ENCODE results near the gene TMCO4. TPM values are rescaled to one million over a fixed set of nuclear protein-coding genes. Genes with fewer than 3 reads are reported as not detected.

TMCO4 gene
- total and polyA plus RNA-seq, 8 donors = 15.7 to 22.1 (median 18.9) TPM

DNA sequence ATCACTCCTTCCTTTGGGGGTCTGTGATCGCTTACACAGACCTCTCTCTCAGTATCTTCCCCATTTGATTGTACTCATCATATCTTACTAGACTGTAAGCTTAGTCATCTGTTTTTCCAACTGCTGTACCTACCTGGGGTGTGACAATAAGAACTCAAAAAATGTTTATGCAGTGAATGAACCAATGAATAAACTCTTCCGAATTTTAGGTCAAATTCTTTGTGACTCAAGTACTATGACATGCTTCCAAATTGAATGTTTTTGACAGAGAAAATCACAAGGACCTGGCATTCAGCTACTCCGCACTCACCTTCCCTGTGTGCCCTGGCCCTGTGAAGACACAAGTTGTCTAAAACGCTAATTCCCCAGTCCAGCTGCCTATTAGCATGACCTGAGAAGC, 42.1 kb downstream of the TMCO4 start:
- TF ChIP-seq, protein P1, sequence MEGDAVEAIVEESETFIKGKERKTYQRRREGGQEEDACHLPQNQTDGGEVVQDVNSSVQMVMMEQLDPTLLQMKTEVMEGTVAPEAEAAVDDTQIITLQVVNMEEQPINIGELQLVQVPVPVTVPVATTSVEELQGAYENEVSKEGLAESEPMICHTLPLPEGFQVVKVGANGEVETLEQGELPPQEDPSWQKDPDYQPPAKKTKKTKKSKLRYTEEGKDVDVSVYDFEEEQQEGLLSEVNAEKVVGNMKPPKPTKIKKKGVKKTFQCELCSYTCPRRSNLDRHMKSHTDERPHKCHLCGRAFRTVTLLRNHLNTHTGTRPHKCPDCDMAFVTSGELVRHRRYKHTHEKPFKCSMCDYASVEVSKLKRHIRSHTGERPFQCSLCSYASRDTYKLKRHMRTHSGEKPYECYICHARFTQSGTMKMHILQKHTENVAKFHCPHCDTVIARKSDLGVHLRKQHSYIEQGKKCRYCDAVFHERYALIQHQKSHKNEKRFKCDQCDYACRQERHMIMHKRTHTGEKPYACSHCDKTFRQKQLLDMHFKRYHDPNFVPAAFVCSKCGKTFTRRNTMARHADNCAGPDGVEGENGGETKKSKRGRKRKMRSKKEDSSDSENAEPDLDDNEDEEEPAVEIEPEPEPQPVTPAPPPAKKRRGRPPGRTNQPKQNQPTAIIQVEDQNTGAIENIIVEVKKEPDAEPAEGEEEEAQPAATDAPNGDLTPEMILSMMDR (IDR thresholded peaks at IDR 0.05) = no peak
- Histone ChIP-seq H3K4me3 (no peak overlapping the region), H3K27me3 (no peaks in the 10 kb centered on the region), H3K9me3 (no peaks in the 10 kb centered on the region), H3K4me1 (no peaks in the 10 kb centered on the region), H3K36me3 (peaks cover 0 to 37% of the 10 kb centered on the region in 2 donors), H3K27ac (no peak overlapping the region)
- intact Hi-C loops (cut with DNase I) = no loop called here
- DNase-seq (no peak), ATAC-seq (no peak)

DNA sequence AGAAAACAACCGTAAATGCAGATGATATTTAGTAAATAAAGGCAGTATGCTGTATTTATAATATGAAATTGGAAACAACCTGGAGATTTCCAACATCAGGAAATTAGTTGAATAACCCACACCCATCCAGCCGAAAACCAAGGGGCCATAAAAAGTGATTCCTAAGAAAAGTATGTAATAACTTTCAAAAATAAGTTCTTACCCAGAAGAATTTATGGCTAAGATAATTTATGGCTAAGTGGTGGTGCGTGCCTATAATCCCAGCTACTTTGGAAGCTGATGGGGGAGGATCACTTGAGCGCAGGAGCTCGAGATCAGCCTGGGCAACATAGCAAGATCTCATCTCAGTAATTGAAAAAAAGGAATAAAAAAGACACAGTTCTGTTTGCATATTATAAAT, 43.2 kb downstream of the TMCO4 start:
- intact Hi-C loops (cut with DNase I) = no loop called here
- no peaks in the 10 kb centered on the region for H3K27me3 ChIP-seq
- no peak for DNase-seq
- H3K4me3 ChIP-seq = no peak overlapping the region
- no peaks in the 10 kb centered on the region for H3K4me1 ChIP-seq
- TF ChIP-seq, protein P1 (IDR thresholded peaks at IDR 0.05) = no peak
- H3K36me3 ChIP-seq = peaks cover 0 to 37% of the 10 kb centered on the region in 2 donors
- H3K27ac ChIP-seq = no peak overlapping the region
- no peak for ATAC-seq
- H3K9me3 ChIP-seq = no peaks in the 10 kb centered on the region

DNA sequence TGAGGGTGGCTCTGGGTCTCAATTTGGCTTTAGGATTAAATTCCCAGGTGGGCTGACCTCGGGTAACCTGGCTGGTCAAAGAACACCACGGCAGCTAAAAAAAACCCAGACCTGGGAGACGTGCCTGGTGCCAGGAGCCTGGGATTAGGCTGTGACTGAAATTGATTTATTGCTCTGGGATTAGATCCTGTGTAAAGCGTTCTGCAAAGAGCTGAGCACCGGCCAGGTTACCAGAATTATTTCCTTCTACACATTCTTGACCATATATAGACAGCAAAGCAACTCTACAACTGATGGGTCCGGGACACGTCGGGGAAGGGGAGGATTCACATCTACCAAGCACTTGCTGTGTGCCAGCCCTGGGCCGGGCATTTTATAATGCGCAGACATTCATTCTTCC, 45.2 kb downstream of the TMCO4 start:
- intact Hi-C loops (cut with DNase I) = no loop called here
- Histone ChIP-seq H3K4me3 (no peak overlapping the region), H3K4me1 (no peaks in the 10 kb centered on the region), H3K27me3 (no peaks in the 10 kb centered on the region), H3K36me3 (peaks cover 0 to 57% of the 10 kb centered on the region in 2 donors), H3K9me3 (no peaks in the 10 kb centered on the region), H3K27ac (no peak overlapping the region)
- no peak for ATAC-seq
- TF ChIP-seq, protein P1 (IDR thresholded peaks at IDR 0.05) = no peak
- no peak for DNase-seq

DNA sequence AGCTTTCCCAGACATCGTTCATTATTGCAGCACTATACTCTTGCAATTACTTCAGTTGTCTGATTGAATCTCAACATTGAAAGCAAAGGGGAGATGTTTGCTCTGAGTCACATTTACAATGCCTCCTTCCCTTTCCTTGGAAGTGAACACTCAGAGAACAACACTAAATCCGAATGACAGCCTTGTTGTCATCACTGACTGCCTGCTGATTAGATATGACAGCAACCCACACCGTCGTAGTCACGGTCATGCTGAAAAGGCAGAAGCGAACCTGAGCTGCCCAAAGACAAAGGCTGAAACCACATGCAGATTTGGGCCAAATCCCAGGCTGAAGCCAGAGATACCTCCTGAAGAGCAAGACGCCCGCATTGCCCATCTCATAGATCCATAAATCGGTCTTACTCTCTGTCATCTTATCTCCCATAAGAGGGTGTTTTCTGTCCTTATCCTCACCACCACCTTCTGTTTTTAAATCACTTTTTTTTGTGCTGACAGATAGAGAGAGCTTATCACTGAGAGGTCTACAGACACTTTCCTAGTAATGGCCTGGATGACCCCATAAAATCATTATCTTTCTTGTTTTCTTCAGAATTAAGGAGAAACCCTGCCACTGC, 47.5 kb downstream of the TMCO4 start:
- TF ChIP-seq, protein P1 (IDR thresholded peaks at IDR 0.05) = no peak
- no peak overlapping the region for H3K27ac ChIP-seq
- H3K4me1 ChIP-seq = no peaks in the 10 kb centered on the region
- no peak overlapping the region for H3K4me3 ChIP-seq
- ATAC-seq (no peak), DNase-seq (no peak)
- intact Hi-C loops (cut with DNase I) = no loop called here
- H3K36me3 ChIP-seq = peaks cover 0 to 62% of the 10 kb centered on the region in 2 donors
- no peaks in the 10 kb centered on the region for H3K9me3 ChIP-seq
- H3K27me3 ChIP-seq = no peaks in the 10 kb centered on the region

DNA sequence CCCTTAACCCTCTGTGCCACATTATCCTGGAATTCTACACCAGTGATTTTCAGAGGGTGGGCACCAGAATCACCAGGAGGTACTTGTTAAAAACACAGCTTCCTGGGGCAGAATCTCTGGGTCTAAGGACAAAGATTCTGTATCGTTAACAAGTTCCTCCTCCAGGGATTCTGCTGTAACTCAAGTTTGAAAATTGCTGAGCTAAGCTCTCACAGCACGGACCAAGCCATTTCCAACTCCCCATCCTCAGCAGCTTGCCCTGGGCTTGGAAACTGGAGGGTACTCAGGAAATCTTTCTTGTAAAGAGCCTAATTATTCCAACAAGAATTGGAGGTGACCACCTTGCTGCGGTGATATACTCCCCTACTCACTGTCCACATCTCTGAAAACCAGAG, 48.8 kb downstream of the TMCO4 start:
- H3K27ac ChIP-seq = no peak overlapping the region
- no peak for DNase-seq
- intact Hi-C loops (cut with DNase I) = no loop called here
- H3K27me3 ChIP-seq = no peaks in the 10 kb centered on the region
- TF ChIP-seq, protein P1 (IDR thresholded peaks at IDR 0.05) = no peak
- H3K4me1 ChIP-seq = no peaks in the 10 kb centered on the region
- H3K4me3 ChIP-seq = no peak overlapping the region
- H3K9me3 ChIP-seq = no peaks in the 10 kb centered on the region
- no peak for ATAC-seq
- H3K36me3 ChIP-seq = peaks cover 0 to 72% of the 10 kb centered on the region in 2 donors

All from left lung (tissue), 10 donors.